Endothelial cell of umbilical vein (primary cell): ENCODE measurements around the gene HEYL. TPM values are rescaled to one million over a fixed set of nuclear protein-coding genes. Genes with fewer than 3 reads are reported as not detected.

Source experiments
- BruUV-seq: library from RNA; stranded (reverse); fragments of 400-500 nt; replicated peaks from 2 replicates; lab custom pipeline; 2021; lab: Mats Ljungman, UMichigan
- CTCF ChIA-PET: fragments of 300-600, 350-600 bp; sonication (Branson Sonifier 250); formaldehyde crosslinking; loops from one replicate; lab custom pipeline; 2021; ENCODE audit warnings: antibody characterized with exemption, inconsistent platforms; lab: Charles Lee
- POLR2A ChIA-PET: fragments of 300-600, 350-600 bp; sonication (Branson Sonifier 250); formaldehyde crosslinking; loops from one replicate; lab custom pipeline; 2021; ENCODE audit warnings: antibody characterized with exemption, inconsistent platforms; lab: Charles Lee
- DNase-seq: peaks from one replicate; pipeline ENCODE4 v3.0.0-alpha.2; 2011; ENCODE audit warnings: low read depth, low spot score
- FAIRE-seq: peaks from 2 replicates; lab custom pipeline; 2011; peaks lifted over from hg19 to GRCh38; lab: Jason Lieb, UNC
- H2AFZ ChIP-seq: 2 replicates; pipeline ENCODE4 v1.6.0; 2012; ENCODE audit warnings: low read depth, low read length, control low read depth, inconsistent platforms
- H3K27ac ChIP-seq: 2 replicates; pipeline ENCODE4 v1.5.1; 2011; ENCODE audit warnings: low read depth, mild to moderate bottlenecking, control low read depth, low read length, moderate library complexity; ENCODE audit not compliant: insufficient read depth
- H3K27me3 ChIP-seq, 2 experiments: 2 replicates each; pipeline versions ENCODE4 v1.6.0 to v1.6.1; 2011; ENCODE audit warnings: low read length in 2 of 2, mixed read lengths in 1 of 2; ENCODE audit not compliant: control insufficient read depth in 2 of 2, insufficient read depth in 2 of 2
- H3K36me3 ChIP-seq, 2 experiments: 2 replicates in 1 of 2; 3 replicates in 1 of 2; pipeline ENCODE4 v1.5.1; 2011; ENCODE audit warnings: low read length in 2 of 2, mild to moderate bottlenecking in 1 of 2, moderate library complexity in 1 of 2; ENCODE audit not compliant: control insufficient read depth in 2 of 2, insufficient read depth in 2 of 2; ENCODE audit errors: extremely low read depth in 1 of 2
- H3K4me1 ChIP-seq: 3 replicates; pipeline ENCODE4 v1.5.1; 2011; ENCODE audit warnings: mild to moderate bottlenecking, low read length; ENCODE audit not compliant: control insufficient read depth, insufficient read depth; ENCODE audit errors: extremely low read depth
- H3K4me2 ChIP-seq: 2 replicates; pipeline ENCODE4 v1.6.1; 2011; ENCODE audit warnings: low read length, control low read depth, mixed read lengths; ENCODE audit not compliant: insufficient read depth
- H3K4me3 ChIP-seq, 3 experiments: fragments of 200-600 bp in 1 of 3; sonication (generic), shearing (Covaris generic) in 1 of 3; replicated peaks in 1 of 3; 2 replicates each; pipeline ENCODE4 v1.5.1; 2011 to 2016; ENCODE audit warnings: control low read depth in 3 of 3, low read length in 3 of 3, mild to moderate bottlenecking in 2 of 3, inconsistent platforms in 1 of 3, low read depth in 1 of 3, moderate library complexity in 1 of 3; ENCODE audit not compliant: insufficient read depth in 1 of 3
- H3K79me2 ChIP-seq: 2 replicates; pipeline ENCODE4 v1.6.0; 2012; ENCODE audit warnings: low read length, inconsistent platforms; ENCODE audit not compliant: control insufficient read depth, insufficient read depth
- H3K9ac ChIP-seq: replicated peaks from 2 replicates; pipeline ENCODE3; 2011; ENCODE audit warnings: low read length, control low read depth; ENCODE audit not compliant: insufficient read depth; ENCODE audit errors: extremely low read depth
- H3K9me1 ChIP-seq: replicated peaks from 3 replicates; pipeline ENCODE4 v1.6.0; 2011; ENCODE audit warnings: mild to moderate bottlenecking, low read length; ENCODE audit not compliant: control insufficient read depth, insufficient read depth; ENCODE audit errors: extremely low read depth
- H3K9me3 ChIP-seq: replicated peaks from 2 replicates; pipeline ENCODE4 v1.5.1; 2012; ENCODE audit warnings: low read length, inconsistent platforms; ENCODE audit not compliant: control insufficient read depth, insufficient read depth
- H4K20me1 ChIP-seq: replicated peaks from 2 replicates; pipeline ENCODE3; 2011; ENCODE audit warnings: mild to moderate bottlenecking, low read length; ENCODE audit not compliant: control insufficient read depth, insufficient read depth; ENCODE audit errors: extremely low read depth
- CTCF ChIP-seq, 2 donors: IDR thresholded peaks; 1 replicate in 1 of 2; 2 replicates in 1 of 2; pipeline ENCODE4 v1.5.1; 2011; ENCODE audit warnings: low read length in 2 of 2, mild to moderate bottlenecking in 2 of 2, moderate library complexity in 2 of 2, control low read depth in 1 of 2, inconsistent platforms in 1 of 2, low read depth in 1 of 2; ENCODE audit not compliant: insufficient read depth in 1 of 2; ENCODE audit errors: extremely low read depth in 1 of 2
- EZH2 ChIP-seq: IDR thresholded peaks from 2 replicates; pipeline ENCODE4 v1.6.1; 2012; ENCODE audit warnings: borderline replicate concordance, low read depth, mild to moderate bottlenecking, moderate library complexity, low read length, inconsistent platforms; ENCODE audit not compliant: severe bottlenecking
- FOS ChIP-seq: IDR thresholded peaks from 2 replicates; pipeline ENCODE4 v1.6.1; 2011; ENCODE audit warnings: mild to moderate bottlenecking, low read length, moderate library complexity, borderline replicate concordance; ENCODE audit not compliant: insufficient read depth
- GATA2 ChIP-seq: IDR thresholded peaks from 2 replicates; pipeline ENCODE4 v1.7.0; 2011; ENCODE audit warnings: low read depth, mild to moderate bottlenecking, moderate library complexity, mixed read lengths, low read length; ENCODE audit not compliant: insufficient read length, insufficient read depth
- JUN ChIP-seq: IDR thresholded peaks from 2 replicates; pipeline ENCODE4 v1.6.1; 2011; ENCODE audit warnings: borderline replicate concordance, low read depth; ENCODE audit not compliant: insufficient read length, insufficient read depth
- MYC ChIP-seq: IDR thresholded peaks from one replicate; pipeline ENCODE4 v1.6.1; 2011; ENCODE audit warnings: mild to moderate bottlenecking, low read depth, low read length
- POLR2A ChIP-seq: IDR thresholded peaks from 2 replicates; pipeline ENCODE4 v1.6.1; 2012; ENCODE audit warnings: low read depth, mild to moderate bottlenecking, control low read depth, low read length
- POLR2AphosphoS5 ChIP-seq: IDR thresholded peaks from 2 replicates; pipeline ENCODE4 v1.6.1; 2012; ENCODE audit warnings: low read depth, mild to moderate bottlenecking, control low read depth, low read length, moderate library complexity; ENCODE audit not compliant: insufficient read depth
- dilution Hi-C: fragments of 300-500 bp; cut with MboI; formaldehyde crosslinking; loops from one replicate; pipeline ENCODE4 v1.15.0; 2019; ENCODE audit warnings: low sequenced_read_pairs; ENCODE audit not compliant: extremely low pct_ligation_motif_present
- intact Hi-C: fragments of 100-400 bp; cut with micrococcal nuclease; formaldehyde crosslinking; loops from one replicate; pipeline ENCODE4 v1.10.0; 2022
- polyA plus RNA-seq, 4 experiments: library from polyadenylated mRNA; depleted of rRNA in 3 of 4; stranded (reverse) in 3 of 4; unstranded in 1 of 4; fragments of >200 nt; gene quantifications; 2 replicates each; pipeline versions ENCODE4 v1.2.1 to v1.2.3, GENCODE V29; 2011 to 2012; ENCODE audit warnings: missing spikeins in 1 of 4
- total RNA-seq: library from RNA; stranded (reverse); gene quantifications from 2 replicates; pipeline ENCODE4 v1.2.3, GENCODE V29; 2021
- TF ChIP-seq, protein P1 (sequence below): IDR thresholded peaks from 2 replicates; pipeline ENCODE4 v1.6.1; 2011; ENCODE audit not compliant: insufficient read depth, insufficient read length

The HEYL gene
- total and polyA plus RNA-seq, 2 donors (not counting 3 experiments of a cell fraction or from before 2014, with no cell fraction given): not detected

GRCh38 chr1:39649636-39650185 lies 10.3 kb upstream of the HEYL start:
- no peaks in the 10 kb centered on the region for H4K20me1 ChIP-seq
- intact Hi-C loops: loop anchor here (5.0 kb wide), 1 partner anchor 73 kb away; no protein-coding TSS in a partner anchor
- no peak overlapping the region for H3K4me3 ChIP-seq
- H3K4me1 ChIP-seq: no peaks in the 10 kb centered on the region
- ChIA-PET CTCF (interaction anchor here (1.0 to 5.2 kb wide), 3 partner anchors 8 to 42 kb away, joined by 3 to 64 read pairs (median 3); no protein-coding TSS in a partner anchor), POLR2A (no interaction called here)
- no peaks in the 10 kb centered on the region for H3K36me3 ChIP-seq
- H3K9ac ChIP-seq: no peak overlapping the region
- H3K27ac ChIP-seq: no peak overlapping the region
- DNase-seq: no peak
- no peaks in the 10 kb centered on the region for H3K9me1 ChIP-seq
- no peaks in the 10 kb centered on the region for H3K9me3 ChIP-seq
- H3K4me2 ChIP-seq: no peak overlapping the region
- dilution Hi-C loops: no loop called here
- no peaks in the 10 kb centered on the region for H3K79me2 ChIP-seq
- no peak for FAIRE-seq
- peaks cover 14 to 19% of the 10 kb centered on the region in 2 experiments for H3K27me3 ChIP-seq
- TF ChIP-seq MYC (no peak), EZH2 (no peak), GATA2 (no peak), POLR2AphosphoS5 (no peak), CTCF (IDR thresholded peaks at IDR 0.05; ENCODE audit: extremely low read depth in 1 of 2, insufficient read depth in 1 of 2, low read depth in 1 of 2, low read length in 2 of 2) (no peak), POLR2A (no peak), FOS (no peak), JUN (no peak)
- TF ChIP-seq, protein P1, sequence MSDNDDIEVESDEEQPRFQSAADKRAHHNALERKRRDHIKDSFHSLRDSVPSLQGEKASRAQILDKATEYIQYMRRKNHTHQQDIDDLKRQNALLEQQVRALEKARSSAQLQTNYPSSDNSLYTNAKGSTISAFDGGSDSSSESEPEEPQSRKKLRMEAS: no peak
- H2AFZ ChIP-seq: no peak overlapping the region
- BruUV-seq: no TSS peak
